ENCODE data around the gene ZCCHC7.

Gene ZCCHC7

GRCh38 chr9:37339923-37340322, 219.5 kb downstream of the ZCCHC7 start:
- no peak for DNase-seq (ENCODE audit: low spot score)

- DNase-seq (ENCODE audit: low spot score): no peak
Observed at GRCh38 chr9:37340961-37341360, 220.6 kb downstream of the ZCCHC7 start.

- DNase-seq (ENCODE audit: low spot score): no peak
Observed at GRCh38 chr9:37341704-37342103, 221.3 kb downstream of the ZCCHC7 start.

- DNase-seq (ENCODE audit: low spot score): no peak
Observed at GRCh38 chr9:37342493-37342892, 222.1 kb downstream of the ZCCHC7 start.

- no peak for DNase-seq (ENCODE audit: low spot score)
Observed at GRCh38 chr9:37342895-37343294, 222.5 kb downstream of the ZCCHC7 start.

GRCh38 chr9:37343724-37344123, 223.3 kb downstream of the ZCCHC7 start:
- no peak for DNase-seq (ENCODE audit: low spot score)

- no peak for DNase-seq (ENCODE audit: low spot score)
Observed at GRCh38 chr9:37345038-37345437, 224.7 kb downstream of the ZCCHC7 start.

- DNase-seq (ENCODE audit: low spot score): no peak
Observed at GRCh38 chr9:37348917-37349316, 228.5 kb downstream of the ZCCHC7 start.

GRCh38 chr9:37350486-37351190, 230.3 kb downstream of the ZCCHC7 start:
- no peak for DNase-seq (ENCODE audit: low spot score)

- DNase-seq (ENCODE audit: low spot score): no peak
Observed at GRCh38 chr9:37353791-37354190, 233.4 kb downstream of the ZCCHC7 start.

- DNase-seq (ENCODE audit: low spot score): no peak
Observed at GRCh38 chr9:37362430-37362829, 242.1 kb downstream of the ZCCHC7 start.

GRCh38 chr9:37363124-37363523, 242.8 kb downstream of the ZCCHC7 start:
- no peak for DNase-seq (ENCODE audit: low spot score)

- DNase-seq (ENCODE audit: low spot score): no peak
Observed at GRCh38 chr9:37364136-37364535, 243.8 kb downstream of the ZCCHC7 start.

GRCh38 chr9:37364751-37365360, 244.5 kb downstream of the ZCCHC7 start:
- DNase-seq (ENCODE audit: low spot score): no peak

- DNase-seq (ENCODE audit: low spot score): no peak
Observed at GRCh38 chr9:37369671-37370070, 249.3 kb downstream of the ZCCHC7 start.

- DNase-seq (ENCODE audit: low spot score): no peak
Observed at GRCh38 chr9:37370282-37370681, 249.9 kb downstream of the ZCCHC7 start.

- DNase-seq (ENCODE audit: low spot score): no peak
Observed at GRCh38 chr9:37370968-37371563, 250.7 kb downstream of the ZCCHC7 start.

GRCh38 chr9:37371565-37372464, 251.4 kb downstream of the ZCCHC7 start:
- no peak for DNase-seq (ENCODE audit: low spot score)

GRCh38 chr9:37372839-37373238, 252.5 kb downstream of the ZCCHC7 start:
- DNase-seq (ENCODE audit: low spot score): no peak

- DNase-seq (ENCODE audit: low spot score): no peak
Observed at GRCh38 chr9:37373621-37374020, 253.2 kb downstream of the ZCCHC7 start.

GRCh38 chr9:37374892-37375291, 254.5 kb downstream of the ZCCHC7 start:
- DNase-seq (ENCODE audit: low spot score): no peak

All from HuH-7.5 (cell line).